Measurements from ENCODE around the gene RAB38. TPM values are rescaled to one million over a fixed set of nuclear protein-coding genes. Genes with fewer than 3 reads are reported as not detected.

The RAB38 gene
- polyA plus RNA-seq, 2 donors, result 17.9 to 57.4 TPM

GRCh38 chr11:88098289-88098688, 77.0 kb downstream of the RAB38 start:
- H3K4me3 ChIP-seq (ENCODE audit: low read depth in 1 of 2, low read length in 2 of 2), result no peak overlapping the region
- H3K27me3 ChIP-seq (ENCODE audit: control insufficient read depth in 1 of 2, insufficient read depth in 2 of 2, low read length in 2 of 2), result no peaks in the 10 kb centered on the region
- H3K9me3 ChIP-seq (ENCODE audit: control insufficient read depth in 2 of 2, insufficient read depth in 1 of 2, low read depth in 1 of 2, low read length in 1 of 2), result no peaks in the 10 kb centered on the region
- H3K36me3 ChIP-seq (ENCODE audit: control insufficient read depth in 2 of 2, insufficient read depth in 2 of 2, low read length in 1 of 2), result no peaks in the 10 kb centered on the region
- H3K27ac ChIP-seq (ENCODE audit: low read depth in 2 of 2, low read length in 1 of 2), result no peak overlapping the region
- H3K4me1 ChIP-seq (ENCODE audit: control insufficient read depth in 2 of 2, insufficient read depth in 2 of 2, low read length in 1 of 2), result no peaks in the 10 kb centered on the region

- Histone ChIP-seq H3K27ac (ENCODE audit: low read depth in 2 of 2, low read length in 1 of 2) (no peak overlapping the region), H3K36me3 (ENCODE audit: control insufficient read depth in 2 of 2, insufficient read depth in 2 of 2, low read length in 1 of 2) (no peaks in the 10 kb centered on the region), H3K9me3 (ENCODE audit: control insufficient read depth in 2 of 2, insufficient read depth in 1 of 2, low read depth in 1 of 2, low read length in 1 of 2) (no peaks in the 10 kb centered on the region), H3K27me3 (ENCODE audit: control insufficient read depth in 1 of 2, insufficient read depth in 2 of 2, low read length in 2 of 2) (no peaks in the 10 kb centered on the region), H3K4me1 (ENCODE audit: control insufficient read depth in 2 of 2, insufficient read depth in 2 of 2, low read length in 1 of 2) (no peaks in the 10 kb centered on the region), H3K4me3 (ENCODE audit: low read depth in 1 of 2, low read length in 2 of 2) (no peak overlapping the region)
- 65 to 69% methylated on average over 1 of the region's 1 CpG for WGBS, 2 donors
These were observed 86.1 kb downstream of the RAB38 start for GRCh38 chr11:88089134-88089533.

GRCh38 chr11:88087337-88087736, 87.9 kb downstream of the RAB38 start:
- Histone ChIP-seq H3K27me3 (ENCODE audit: control insufficient read depth in 1 of 2, insufficient read depth in 2 of 2, low read length in 2 of 2) (no peaks in the 10 kb centered on the region), H3K4me1 (ENCODE audit: control insufficient read depth in 2 of 2, insufficient read depth in 2 of 2, low read length in 1 of 2) (no peaks in the 10 kb centered on the region), H3K36me3 (ENCODE audit: control insufficient read depth in 2 of 2, insufficient read depth in 2 of 2, low read length in 1 of 2) (no peaks in the 10 kb centered on the region), H3K9me3 (ENCODE audit: control insufficient read depth in 2 of 2, insufficient read depth in 1 of 2, low read depth in 1 of 2, low read length in 1 of 2) (no peaks in the 10 kb centered on the region), H3K27ac (ENCODE audit: low read depth in 2 of 2, low read length in 1 of 2) (no peak overlapping the region), H3K4me3 (ENCODE audit: low read depth in 1 of 2, low read length in 2 of 2) (no peak overlapping the region)
- 60 to 66% methylated on average over 3 of the region's 3 CpGs for WGBS, 2 donors

GRCh38 chr11:88086297-88086696, 88.9 kb downstream of the RAB38 start:
- H3K27me3 ChIP-seq (ENCODE audit: control insufficient read depth in 1 of 2, insufficient read depth in 2 of 2, low read length in 2 of 2), result no peaks in the 10 kb centered on the region
- no peaks in the 10 kb centered on the region for H3K4me1 ChIP-seq (ENCODE audit: control insufficient read depth in 2 of 2, insufficient read depth in 2 of 2, low read length in 1 of 2)
- H3K27ac ChIP-seq (ENCODE audit: low read depth in 2 of 2, low read length in 1 of 2), result no peak overlapping the region
- no peaks in the 10 kb centered on the region for H3K9me3 ChIP-seq (ENCODE audit: control insufficient read depth in 2 of 2, insufficient read depth in 1 of 2, low read depth in 1 of 2, low read length in 1 of 2)
- no peaks in the 10 kb centered on the region for H3K36me3 ChIP-seq (ENCODE audit: control insufficient read depth in 2 of 2, insufficient read depth in 2 of 2, low read length in 1 of 2)
- WGBS, 2 donors, result 91 to 92% methylated on average over 2 of the region's 2 CpGs
- H3K4me3 ChIP-seq (ENCODE audit: low read depth in 1 of 2, low read length in 2 of 2), result no peak overlapping the region

GRCh38 chr11:88070437-88070836, 104.8 kb downstream of the RAB38 start:
- H3K36me3 ChIP-seq (ENCODE audit: control insufficient read depth in 2 of 2, insufficient read depth in 2 of 2, low read length in 1 of 2), result no peaks in the 10 kb centered on the region
- no peaks in the 10 kb centered on the region for H3K27me3 ChIP-seq (ENCODE audit: control insufficient read depth in 1 of 2, insufficient read depth in 2 of 2, low read length in 2 of 2)
- H3K9me3 ChIP-seq (ENCODE audit: control insufficient read depth in 2 of 2, insufficient read depth in 1 of 2, low read depth in 1 of 2, low read length in 1 of 2), result peaks cover 0 to under 1% of the 10 kb centered on the region in 2 donors
- 61 to 63% methylated on average over 1 of the region's 1 CpG for WGBS, 2 donors
- H3K4me3 ChIP-seq (ENCODE audit: low read depth in 1 of 2, low read length in 2 of 2), result no peak overlapping the region
- H3K4me1 ChIP-seq (ENCODE audit: control insufficient read depth in 2 of 2, insufficient read depth in 2 of 2, low read length in 1 of 2), result no peaks in the 10 kb centered on the region
- no peak overlapping the region for H3K27ac ChIP-seq (ENCODE audit: low read depth in 2 of 2, low read length in 1 of 2)

- WGBS, 2 donors, result 93 to 94% methylated on average over 27 of the region's 27 CpGs
- Histone ChIP-seq H3K36me3 (ENCODE audit: control insufficient read depth in 2 of 2, insufficient read depth in 2 of 2, low read length in 1 of 2) (no peaks in the 10 kb centered on the region), H3K27me3 (ENCODE audit: control insufficient read depth in 1 of 2, insufficient read depth in 2 of 2, low read length in 2 of 2) (no peaks in the 10 kb centered on the region), H3K27ac (ENCODE audit: low read depth in 2 of 2, low read length in 1 of 2) (no peak overlapping the region), H3K4me3 (ENCODE audit: low read depth in 1 of 2, low read length in 2 of 2) (no peak overlapping the region), H3K9me3 (ENCODE audit: control insufficient read depth in 2 of 2, insufficient read depth in 1 of 2, low read depth in 1 of 2, low read length in 1 of 2) (no peaks in the 10 kb centered on the region), H3K4me1 (ENCODE audit: control insufficient read depth in 2 of 2, insufficient read depth in 2 of 2, low read length in 1 of 2) (no peaks in the 10 kb centered on the region)
These were observed 106.2 kb downstream of the RAB38 start for GRCh38 chr11:88068848-88069554.

- no peaks in the 10 kb centered on the region for H3K36me3 ChIP-seq (ENCODE audit: control insufficient read depth in 2 of 2, insufficient read depth in 2 of 2, low read length in 1 of 2)
- no peaks in the 10 kb centered on the region for H3K9me3 ChIP-seq (ENCODE audit: control insufficient read depth in 2 of 2, insufficient read depth in 1 of 2, low read depth in 1 of 2, low read length in 1 of 2)
- no peak overlapping the region for H3K27ac ChIP-seq (ENCODE audit: low read depth in 2 of 2, low read length in 1 of 2)
- 66 to 74% methylated on average over 2 of the region's 2 CpGs for WGBS, 2 donors
- no peaks in the 10 kb centered on the region for H3K27me3 ChIP-seq (ENCODE audit: control insufficient read depth in 1 of 2, insufficient read depth in 2 of 2, low read length in 2 of 2)
- no peaks in the 10 kb centered on the region for H3K4me1 ChIP-seq (ENCODE audit: control insufficient read depth in 2 of 2, insufficient read depth in 2 of 2, low read length in 1 of 2)
- no peak overlapping the region for H3K4me3 ChIP-seq (ENCODE audit: low read depth in 1 of 2, low read length in 2 of 2)
These were observed 109.2 kb downstream of the RAB38 start for GRCh38 chr11:88066090-88066489.

GRCh38 chr11:88064097-88064705, 111.0 kb downstream of the RAB38 start:
- Histone ChIP-seq H3K27ac (ENCODE audit: low read depth in 2 of 2, low read length in 1 of 2) (no peak overlapping the region), H3K4me3 (ENCODE audit: low read depth in 1 of 2, low read length in 2 of 2) (no peak overlapping the region), H3K4me1 (ENCODE audit: control insufficient read depth in 2 of 2, insufficient read depth in 2 of 2, low read length in 1 of 2) (no peaks in the 10 kb centered on the region), H3K36me3 (ENCODE audit: control insufficient read depth in 2 of 2, insufficient read depth in 2 of 2, low read length in 1 of 2) (no peaks in the 10 kb centered on the region), H3K27me3 (ENCODE audit: control insufficient read depth in 1 of 2, insufficient read depth in 2 of 2, low read length in 2 of 2) (no peaks in the 10 kb centered on the region), H3K9me3 (ENCODE audit: control insufficient read depth in 2 of 2, insufficient read depth in 1 of 2, low read depth in 1 of 2, low read length in 1 of 2) (no peaks in the 10 kb centered on the region)
- 79 to 89% methylated on average over 2 of the region's 2 CpGs for WGBS, 2 donors
